CD4-positive, alpha-beta T cell treated with Interleukin-17A for 1 hour (primary cell): ENCODE measurements around the gene ANO2.

Source experiments
- DNase-seq: peaks from one replicate; pipeline ENCODE4 v3.0.0-alpha.2; 2020

Gene ANO2

DNA sequence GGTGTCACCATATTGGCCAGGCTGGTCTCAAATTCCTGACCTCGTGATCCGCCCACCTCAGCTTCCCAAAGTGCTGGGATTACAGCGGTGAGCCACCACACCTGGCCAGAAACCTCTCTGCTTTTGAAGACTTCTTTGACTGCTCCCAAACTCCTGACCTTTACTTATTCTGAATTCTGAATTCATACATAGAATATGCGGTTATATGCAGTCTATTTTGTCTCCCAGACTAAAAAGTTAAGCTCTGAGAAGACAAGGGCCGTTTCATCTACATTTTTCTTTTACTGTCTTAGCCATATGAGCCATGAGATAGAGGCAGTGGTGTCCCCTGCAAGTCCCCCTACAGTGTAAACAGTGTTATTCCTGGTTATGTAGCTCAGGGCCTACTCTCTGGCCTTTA is 333.9 kb downstream of the ANO2 start:
- no peak for DNase-seq

DNA sequence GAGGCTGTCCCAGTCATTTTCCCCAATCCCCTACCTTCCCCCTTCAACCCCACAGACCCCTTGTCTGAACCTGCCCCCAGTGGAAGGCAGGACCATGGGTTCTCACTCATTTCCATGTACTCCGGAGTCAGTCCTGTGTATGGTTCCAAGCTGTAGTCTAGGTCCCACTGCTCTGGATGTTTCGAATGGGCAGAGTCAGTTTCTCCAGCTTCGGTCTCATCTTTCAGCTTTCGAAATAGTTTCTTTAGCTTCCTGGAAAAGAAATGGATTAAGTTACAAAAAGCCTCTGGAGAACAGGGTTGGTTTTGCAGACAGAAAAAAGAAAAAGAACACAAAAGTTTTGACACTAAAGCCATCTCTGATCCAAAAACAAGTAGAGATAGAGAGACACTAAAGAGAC is 345.7 kb downstream of the ANO2 start:
- DNase-seq, result no peak

- no peak for DNase-seq
Observed at GRCh38 chr12:5593998-5594397, 351.1 kb downstream of the ANO2 start.

GRCh38 chr12:5593086-5593485 is 352.0 kb downstream of the ANO2 start:
- no peak for DNase-seq

DNA sequence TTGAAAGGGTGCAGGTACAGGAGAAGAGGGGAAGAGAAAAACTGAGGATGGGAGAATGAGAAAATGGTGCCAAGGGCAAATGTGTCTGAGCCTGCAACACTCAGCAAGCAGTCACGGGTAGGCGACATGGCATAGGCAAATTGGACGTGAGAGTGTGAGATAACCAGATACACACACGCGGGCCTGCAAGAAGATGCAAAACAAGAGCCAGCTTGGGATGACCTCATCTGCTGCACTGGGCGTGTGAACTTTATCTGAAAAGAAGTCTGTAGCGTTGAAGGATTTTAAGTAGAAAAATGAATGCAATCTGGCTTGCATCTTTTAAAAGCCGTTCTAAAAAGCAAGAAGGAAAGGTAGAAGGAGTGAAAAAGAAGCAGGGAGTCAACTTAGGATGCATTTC is 352.7 kb downstream of the ANO2 start:
- no peak for DNase-seq

GRCh38 chr12:5590316-5590715 is 354.7 kb downstream of the ANO2 start:
- no peak for DNase-seq

DNA sequence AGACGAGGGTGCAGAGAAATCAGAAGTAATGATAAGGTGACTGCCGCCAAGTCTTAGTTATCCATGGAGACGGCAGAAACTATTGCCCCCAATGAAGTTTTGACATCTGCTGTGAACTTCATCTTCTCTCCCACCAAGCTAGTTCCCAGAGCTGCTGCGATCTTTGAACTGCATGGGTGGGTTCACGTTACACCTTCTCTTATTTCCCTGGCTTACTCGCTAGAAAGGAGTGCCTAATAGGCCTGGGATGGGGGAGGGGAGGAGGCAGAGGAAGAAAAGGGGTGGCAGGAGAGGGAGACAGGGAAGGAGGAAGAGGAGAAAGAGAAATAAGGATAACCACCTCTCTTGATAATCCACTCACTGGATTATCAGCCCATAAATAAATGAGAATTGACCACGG is 356.0 kb downstream of the ANO2 start:
- no peak for DNase-seq

- DNase-seq, result no peak
Observed at GRCh38 chr12:5588591-5588990, 356.5 kb downstream of the ANO2 start.

GRCh38 chr12:5588176-5588575 is 356.9 kb downstream of the ANO2 start:
- no peak for DNase-seq

DNA sequence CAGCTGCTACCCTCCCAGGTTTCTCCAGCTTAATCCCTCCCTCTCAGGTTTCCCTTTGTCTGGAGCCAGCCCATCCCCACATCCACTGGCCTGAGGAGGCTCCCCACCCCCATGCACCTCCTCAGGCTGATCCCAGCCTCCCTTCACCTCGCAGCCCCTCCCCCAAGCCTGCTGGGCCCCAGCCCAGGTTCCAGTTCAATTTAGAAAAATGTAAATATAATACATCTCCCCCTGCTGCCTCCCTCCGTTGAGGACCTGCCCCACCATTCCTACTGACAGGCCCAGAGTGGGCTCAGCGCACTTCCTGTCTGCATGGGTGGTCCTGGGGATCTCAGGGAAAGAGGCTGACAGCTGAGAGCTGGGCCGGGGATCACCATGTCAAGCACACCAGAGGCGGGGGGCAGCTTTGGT is 357.3 kb downstream of the ANO2 start:
- no peak for DNase-seq

DNA sequence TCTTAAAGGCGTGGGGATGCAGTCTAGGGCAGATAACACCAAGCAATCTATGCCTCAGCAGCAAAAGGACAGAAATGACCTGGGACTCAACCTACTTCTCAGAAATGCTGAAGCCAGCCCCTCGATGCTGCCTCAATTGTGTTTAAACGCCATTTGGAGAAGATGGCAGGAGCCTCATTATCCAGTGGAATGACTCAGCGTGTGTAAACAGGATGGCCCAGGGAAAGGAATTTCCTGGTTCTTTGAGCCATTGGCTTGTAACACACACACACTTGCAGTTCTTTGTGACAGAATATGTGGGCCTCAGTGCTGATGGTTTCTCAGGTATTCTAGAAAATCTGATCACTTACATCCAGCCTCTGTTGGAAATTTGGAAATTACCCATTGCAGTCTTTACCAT is 358.9 kb downstream of the ANO2 start:
- DNase-seq, result no peak

DNA sequence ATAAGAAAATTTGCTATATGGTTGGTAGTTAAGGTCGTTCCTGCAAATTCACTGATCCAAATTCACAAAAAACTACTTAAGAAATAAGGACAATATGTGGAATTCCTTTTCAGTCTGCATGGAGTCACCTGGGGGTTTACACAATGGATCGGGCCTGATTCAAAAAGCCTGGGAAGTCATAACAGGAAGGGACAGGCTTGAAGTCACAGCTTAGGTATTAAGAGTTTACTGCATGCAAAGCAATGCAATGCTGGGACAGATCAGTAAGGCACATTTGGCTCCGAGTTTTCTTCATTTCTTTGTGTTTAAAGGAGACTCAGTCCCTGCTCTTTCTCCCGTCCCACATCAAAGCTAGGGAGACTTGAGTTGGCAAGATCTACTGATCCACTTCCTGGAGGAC is 359.9 kb downstream of the ANO2 start:
- no peak for DNase-seq

- DNase-seq, result no peak
Observed at GRCh38 chr12:5584412-5585175, 360.5 kb downstream of the ANO2 start.

DNA sequence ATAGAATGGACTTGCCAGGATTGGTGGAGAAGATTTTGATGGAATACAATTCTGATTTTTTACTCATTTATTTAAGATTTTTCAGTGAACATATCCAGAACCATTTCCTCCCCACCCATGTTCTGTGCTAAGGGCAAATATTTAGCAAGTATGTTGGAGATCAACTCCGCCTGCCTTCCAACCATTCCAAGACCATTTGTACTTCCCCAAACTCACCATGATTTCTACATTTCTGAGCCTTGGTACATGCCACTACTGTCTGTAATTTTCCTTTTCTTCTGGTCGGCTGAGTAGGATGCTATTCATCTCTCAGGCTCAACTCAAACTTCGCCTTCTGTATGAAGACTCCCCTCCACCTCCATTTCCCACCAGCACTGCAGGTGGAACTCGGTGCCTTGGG is 362.5 kb downstream of the ANO2 start:
- DNase-seq, result no peak

GRCh38 chr12:5582018-5582417 is 363.0 kb downstream of the ANO2 start:
- no peak for DNase-seq

DNA sequence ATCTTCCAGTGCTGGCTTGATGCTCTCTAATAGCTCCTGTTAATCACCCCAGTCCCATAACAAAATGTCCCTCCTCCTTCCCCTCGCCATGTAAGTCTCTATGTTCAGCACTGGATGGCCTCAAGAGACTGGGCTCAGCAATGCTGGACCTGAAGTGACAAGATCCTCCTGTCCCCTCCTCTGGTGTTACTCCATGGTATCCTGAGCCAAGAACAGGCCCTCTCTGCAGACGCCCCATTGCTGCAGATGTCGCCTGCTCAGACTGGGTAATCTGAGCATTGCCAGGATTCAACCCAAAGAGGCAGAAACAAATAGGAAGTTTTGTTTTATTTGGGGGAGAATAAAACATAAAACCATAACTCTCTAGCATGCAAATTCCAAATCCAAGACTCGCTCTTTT is 363.4 kb downstream of the ANO2 start:
- no peak for DNase-seq

GRCh38 chr12:5581019-5581418 is 364.0 kb downstream of the ANO2 start:
- no peak for DNase-seq

- DNase-seq, result no peak
Observed at GRCh38 chr12:5578775-5579174, 366.3 kb downstream of the ANO2 start.

DNA sequence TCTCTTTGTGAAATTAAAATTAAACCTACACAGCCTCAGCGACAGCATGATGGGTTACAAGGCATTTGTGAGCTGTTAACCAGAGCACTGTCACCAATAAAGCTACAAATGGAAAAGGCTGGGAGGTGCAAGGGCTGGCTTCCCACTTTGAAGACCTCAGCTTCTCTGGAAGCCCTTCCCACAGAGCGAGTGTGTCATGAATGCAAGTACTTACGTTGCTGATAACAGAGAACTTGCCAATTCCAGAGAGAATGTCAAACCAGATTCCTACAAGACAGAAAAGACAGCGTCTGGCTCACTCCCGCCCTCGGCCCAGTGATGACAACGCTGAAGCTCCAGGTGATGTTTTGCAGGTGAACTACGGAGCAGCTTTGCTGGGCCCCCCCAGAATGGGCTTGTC is 367.3 kb downstream of the ANO2 start:
- no peak for DNase-seq

GRCh38 chr12:5577211-5577612 is 367.8 kb downstream of the ANO2 start:
- DNase-seq, result no peak

- DNase-seq, result no peak
Observed at GRCh38 chr12:5575987-5576386, 369.1 kb downstream of the ANO2 start.

DNA sequence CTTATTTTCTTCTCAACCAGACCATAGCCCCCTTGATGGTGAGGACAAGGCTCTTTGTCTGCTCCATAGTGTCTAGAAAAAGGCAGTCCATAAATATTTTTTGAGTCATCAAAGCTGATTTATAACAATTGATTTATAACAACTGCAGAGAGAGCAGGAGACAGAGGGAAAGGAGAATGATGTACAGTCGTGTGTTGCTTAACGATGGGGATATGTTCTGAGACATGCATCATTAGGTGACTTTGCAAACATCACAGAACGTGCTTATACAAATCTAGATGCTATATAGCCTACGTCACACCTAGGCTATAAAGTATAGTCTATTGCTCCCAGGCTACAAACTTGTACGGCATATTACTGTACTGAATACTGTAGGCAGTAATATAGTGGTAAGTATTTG is 369.8 kb downstream of the ANO2 start:
- DNase-seq, result no peak

GRCh38 chr12:5573390-5573789 is 371.7 kb downstream of the ANO2 start:
- DNase-seq, result no peak

DNA sequence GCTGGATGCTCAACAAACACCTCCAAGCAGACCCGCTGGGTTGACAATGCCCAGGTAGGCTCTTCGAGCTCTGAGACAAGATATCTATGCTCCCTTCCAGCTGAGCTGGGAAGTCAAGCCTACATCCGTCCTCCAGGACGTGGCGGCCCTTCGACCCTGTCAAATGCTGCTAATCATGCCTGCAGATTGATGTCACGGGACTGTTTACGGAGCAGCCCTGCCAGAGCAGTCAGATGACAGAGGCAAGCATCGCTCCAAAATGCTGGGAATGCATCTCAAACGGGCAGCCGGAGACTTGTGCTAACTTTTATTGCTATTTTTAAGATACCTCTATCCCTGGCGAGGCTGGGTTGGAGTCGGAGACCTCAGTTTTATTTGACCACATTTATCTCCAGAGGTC is 373.9 kb downstream of the ANO2 start:
- DNase-seq, result no peak

DNA sequence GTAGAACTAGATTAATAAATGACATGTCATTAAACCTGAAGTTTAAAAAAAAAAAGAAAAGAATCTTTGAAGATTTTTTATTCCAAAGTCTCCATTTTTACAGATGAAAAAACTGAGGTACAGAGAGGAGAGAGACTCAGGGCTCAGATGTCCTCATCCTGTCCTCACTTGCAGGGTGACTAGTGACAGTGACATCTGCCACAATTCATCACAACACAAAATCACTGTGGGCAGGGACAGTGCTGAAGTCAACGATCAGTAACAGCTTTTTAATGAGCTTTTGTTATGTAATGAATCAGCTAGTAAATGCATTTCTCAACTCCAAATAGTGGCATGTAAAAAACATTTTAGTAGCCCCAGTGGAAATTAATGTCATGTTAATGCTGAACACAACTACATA is 374.6 kb downstream of the ANO2 start:
- no peak for DNase-seq
